Activated CD8-positive, alpha-beta memory T cell treated with anti-CD3 and anti-CD28 coated beads, Interleukin-2, amount 50 U/mL, for 48 hours (primary cell): ENCODE results near the gene TK2.

Experiments used
- DNase-seq: peaks from one replicate; pipeline ENCODE4 v3.0.0-alpha.2; 2020

Gene TK2

GRCh38 chr16:66544016-66544757 is 5.7 kb downstream of the TK2 start:
- peak; percentile 46 for DNase-seq

GRCh38 chr16:66543541-66543940 is 6.4 kb downstream of the TK2 start:
- DNase-seq: peak; percentile 43

- peak; percentile 32 for DNase-seq
These were observed 7.5 kb downstream of the TK2 start for GRCh38 chr16:66542396-66542795.

- DNase-seq: peak; percentile 30
These were observed 8.2 kb downstream of the TK2 start for GRCh38 chr16:66541388-66542355.

- DNase-seq: no peak
These were observed 10.1 kb downstream of the TK2 start for GRCh38 chr16:66539623-66540469.

GRCh38 chr16:66538910-66539309 is 11.0 kb downstream of the TK2 start:
- DNase-seq: no peak

GRCh38 chr16:66537236-66537635 is 12.7 kb downstream of the TK2 start:
- no peak for DNase-seq

- no peak for DNase-seq
These were observed 13.4 kb downstream of the TK2 start for GRCh38 chr16:66536525-66536924.

- no peak for DNase-seq
These were observed 15.5 kb downstream of the TK2 start for GRCh38 chr16:66534376-66534799.

- DNase-seq: no peak
These were observed 20.4 kb downstream of the TK2 start for GRCh38 chr16:66529475-66529874.

GRCh38 chr16:66528294-66528693 is 21.6 kb downstream of the TK2 start:
- DNase-seq: no peak

- no peak for DNase-seq
These were observed 24.3 kb downstream of the TK2 start for GRCh38 chr16:66525396-66526180.

- DNase-seq: peak; percentile 60
These were observed 25.2 kb downstream of the TK2 start for GRCh38 chr16:66524601-66525164.

GRCh38 chr16:66523861-66524354 is 26.0 kb downstream of the TK2 start:
- DNase-seq: peak; percentile 56

GRCh38 chr16:66522816-66523590 is 26.9 kb downstream of the TK2 start:
- peak; percentile 53 for DNase-seq

GRCh38 chr16:66521951-66522771 is 27.8 kb downstream of the TK2 start:
- DNase-seq: peak; percentile 95

GRCh38 chr16:66521252-66521713 is 28.6 kb downstream of the TK2 start:
- DNase-seq: peak; percentile 56

GRCh38 chr16:66520406-66521170 is 29.3 kb downstream of the TK2 start:
- DNase-seq: peak; percentile 57
